HPDE6-E6E7 (cell line): ENCODE data around the gene SLC39A10.
"Not testable (repeated sequence)": the region's sequence is repeated elsewhere in the genome, so short reads cannot be mapped to it uniquely, and the experiment has no call there.

Experiments used
- DNase-seq: peaks from one replicate; pipeline ENCODE4 v3.0.0; 2011; ENCODE audit warnings: missing footprints; ENCODE audit errors: extremely low spot score

SLC39A10 gene

GRCh38 chr2:195646424-195646823, 10.6 kb upstream of the SLC39A10 start:
- no peak for DNase-seq

DNA sequence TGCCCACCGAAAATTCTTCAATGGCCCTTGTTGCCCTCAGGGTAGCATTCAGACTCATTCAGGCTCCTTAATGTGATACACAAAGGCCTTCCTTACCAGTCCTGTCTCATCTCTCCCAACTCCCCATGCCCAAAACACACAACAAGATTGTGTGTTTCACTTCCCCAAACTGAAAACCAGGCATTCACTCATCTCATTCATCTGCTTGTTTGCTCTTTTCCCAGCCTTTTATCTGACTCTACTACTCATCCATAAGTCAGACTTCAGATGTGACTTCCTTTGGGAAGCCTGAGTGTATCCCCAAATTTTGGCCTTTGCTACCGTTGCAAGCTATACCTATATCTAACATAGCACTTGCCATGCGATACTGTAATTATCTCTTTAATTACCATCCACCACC, 9.7 kb upstream of the SLC39A10 start:
- no peak for DNase-seq

GRCh38 chr2:195648370-195648769, 8.7 kb upstream of the SLC39A10 start:
- not testable (repeated sequence) for DNase-seq

GRCh38 chr2:195648787-195649186, 8.2 kb upstream of the SLC39A10 start:
- no peak for DNase-seq

DNA sequence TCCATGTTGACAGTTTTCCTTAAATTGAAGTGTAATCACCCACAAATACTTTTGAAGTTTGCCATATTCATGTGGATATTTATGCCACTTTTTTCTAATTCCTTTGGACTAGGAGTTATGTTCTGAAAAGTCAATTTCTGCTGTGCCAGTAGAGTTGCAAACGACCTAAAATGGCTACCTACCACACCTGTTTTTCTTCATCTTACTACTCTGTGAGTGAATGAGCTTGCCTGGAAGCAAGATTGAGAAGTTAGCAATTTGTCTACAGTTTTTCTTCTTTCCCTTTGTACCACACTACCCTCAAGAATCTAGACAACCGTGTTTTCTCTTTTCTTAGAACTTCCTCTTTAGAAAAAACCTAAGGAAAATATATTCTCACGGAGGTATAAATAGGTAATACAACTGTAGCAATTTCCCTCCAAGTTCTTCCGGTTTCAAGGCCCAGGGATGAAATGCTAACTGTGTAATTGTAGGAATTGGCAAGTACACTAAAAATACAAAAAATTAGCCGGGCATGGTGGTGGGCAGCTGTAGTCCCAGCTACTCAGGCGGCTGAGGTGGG, 7.3 kb upstream of the SLC39A10 start:
- no peak for DNase-seq

GRCh38 chr2:195651046-195651445, 6.0 kb upstream of the SLC39A10 start:
- no peak for DNase-seq

GRCh38 chr2:195652911-195653310, 4.1 kb upstream of the SLC39A10 start:
- DNase-seq = no peak

DNA sequence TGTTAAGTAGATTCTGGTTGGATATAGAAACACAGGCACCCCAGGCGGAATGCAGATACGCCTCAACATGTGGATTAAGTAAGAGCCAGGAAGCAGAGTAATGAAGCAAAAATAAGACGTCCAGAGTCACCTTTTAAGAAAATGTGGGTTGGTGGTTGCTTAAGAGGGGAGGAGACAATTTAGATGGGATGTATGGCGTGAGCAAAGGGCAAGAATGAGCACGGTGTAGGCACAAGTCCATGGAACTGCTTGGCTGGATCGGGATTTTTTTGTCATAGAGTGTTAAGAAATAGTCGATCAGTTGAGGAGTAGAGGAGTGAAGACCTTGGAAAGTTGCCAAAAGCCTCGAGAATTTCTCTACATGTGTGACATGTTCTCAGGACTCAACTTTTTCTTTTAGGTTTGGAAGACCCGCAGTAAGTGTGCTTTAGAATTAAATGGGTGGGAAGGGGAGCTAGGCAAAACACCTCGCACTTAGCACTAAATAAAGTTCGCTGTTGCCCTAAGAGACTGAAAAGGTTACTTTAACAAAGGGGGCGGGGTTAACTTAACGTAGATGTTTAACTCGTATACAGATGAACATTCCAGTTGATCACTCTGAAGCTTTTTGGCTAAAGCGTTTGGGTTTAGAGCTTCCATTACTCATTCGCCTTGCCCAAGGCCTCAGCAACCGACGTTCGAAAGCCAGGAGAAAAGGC, 716 bp upstream of the SLC39A10 start:
- no peak for DNase-seq

DNA sequence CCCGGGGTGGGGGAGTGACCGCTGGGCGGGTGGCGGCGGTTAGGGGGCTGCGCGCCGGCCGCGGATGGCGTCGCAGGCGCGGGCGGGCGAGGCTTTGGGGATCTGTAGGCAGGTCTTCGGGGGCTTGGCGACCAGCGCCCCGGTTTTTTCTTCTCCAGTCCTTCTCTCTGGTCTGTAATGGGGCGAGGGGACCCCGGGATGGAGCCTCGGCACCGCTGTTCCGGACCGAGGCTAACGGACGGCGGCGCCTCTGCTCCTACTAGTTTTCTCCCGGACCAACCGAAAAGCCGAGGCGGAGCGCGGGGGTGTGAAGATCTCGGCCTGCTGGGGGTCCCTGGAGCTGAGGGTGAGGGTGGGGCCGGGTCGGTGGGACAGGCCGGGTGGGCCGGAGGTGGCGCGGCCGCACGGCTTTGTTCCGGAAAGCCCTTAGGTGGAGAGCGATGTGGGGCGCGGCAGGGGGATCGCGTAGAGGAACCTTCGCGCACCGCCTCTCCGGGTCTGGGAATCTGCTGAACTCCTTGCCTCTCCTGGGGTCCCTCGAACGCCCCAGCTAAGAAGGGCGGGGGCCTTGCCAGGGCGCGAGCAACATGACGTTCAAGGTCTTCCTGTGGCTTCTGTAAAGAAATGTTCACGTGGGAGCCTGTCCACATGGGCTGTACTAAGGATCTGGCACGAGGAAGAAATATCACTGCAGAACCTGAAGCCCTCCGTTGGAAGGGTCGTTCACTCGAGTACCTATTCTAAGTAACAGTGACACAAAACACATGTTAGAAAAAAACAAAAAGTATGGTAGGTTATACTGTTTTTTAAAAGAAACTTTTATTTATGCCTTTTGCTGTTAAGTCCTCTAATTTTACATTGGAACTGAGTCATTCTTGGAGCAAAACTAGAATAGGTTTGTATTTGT, 861 bp downstream of the SLC39A10 start:
- DNase-seq = no peak

DNA sequence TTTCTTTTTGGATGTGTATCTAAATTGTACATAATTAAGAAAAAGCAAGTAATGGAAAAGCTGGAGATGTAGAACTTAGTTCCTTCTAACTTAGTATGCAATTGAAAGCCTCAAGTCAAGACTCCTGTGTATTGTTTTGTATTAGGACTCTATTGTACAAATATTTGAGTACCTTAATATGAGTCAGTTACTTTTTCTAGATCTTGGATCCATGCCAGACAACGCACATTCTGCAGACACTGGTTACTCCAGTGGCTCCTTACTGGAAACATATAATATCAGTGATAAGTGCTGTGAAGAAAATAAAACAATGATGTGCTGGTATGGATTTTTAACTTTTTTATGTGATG, 1.5 kb downstream of the SLC39A10 start:
- DNase-seq = no peak

DNA sequence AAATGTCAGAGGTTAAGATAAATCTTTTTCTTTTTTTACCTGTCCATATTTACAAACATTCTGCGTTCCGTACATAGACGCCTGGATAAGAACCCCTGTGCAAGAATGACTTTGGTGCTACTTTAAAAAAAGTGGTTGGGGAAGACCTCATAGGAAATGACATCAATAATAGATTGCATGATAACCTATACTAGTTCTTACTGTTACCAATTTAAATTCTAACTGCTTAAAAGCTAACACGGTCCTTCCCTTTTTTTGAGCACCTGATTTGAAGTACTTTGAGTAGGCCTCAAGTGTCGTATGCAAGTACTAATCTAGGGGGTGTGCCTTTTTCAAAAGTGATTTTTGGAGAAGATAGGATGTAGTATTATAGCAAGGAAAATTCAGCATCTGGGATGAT, 2.1 kb downstream of the SLC39A10 start:
- DNase-seq = no peak

DNA sequence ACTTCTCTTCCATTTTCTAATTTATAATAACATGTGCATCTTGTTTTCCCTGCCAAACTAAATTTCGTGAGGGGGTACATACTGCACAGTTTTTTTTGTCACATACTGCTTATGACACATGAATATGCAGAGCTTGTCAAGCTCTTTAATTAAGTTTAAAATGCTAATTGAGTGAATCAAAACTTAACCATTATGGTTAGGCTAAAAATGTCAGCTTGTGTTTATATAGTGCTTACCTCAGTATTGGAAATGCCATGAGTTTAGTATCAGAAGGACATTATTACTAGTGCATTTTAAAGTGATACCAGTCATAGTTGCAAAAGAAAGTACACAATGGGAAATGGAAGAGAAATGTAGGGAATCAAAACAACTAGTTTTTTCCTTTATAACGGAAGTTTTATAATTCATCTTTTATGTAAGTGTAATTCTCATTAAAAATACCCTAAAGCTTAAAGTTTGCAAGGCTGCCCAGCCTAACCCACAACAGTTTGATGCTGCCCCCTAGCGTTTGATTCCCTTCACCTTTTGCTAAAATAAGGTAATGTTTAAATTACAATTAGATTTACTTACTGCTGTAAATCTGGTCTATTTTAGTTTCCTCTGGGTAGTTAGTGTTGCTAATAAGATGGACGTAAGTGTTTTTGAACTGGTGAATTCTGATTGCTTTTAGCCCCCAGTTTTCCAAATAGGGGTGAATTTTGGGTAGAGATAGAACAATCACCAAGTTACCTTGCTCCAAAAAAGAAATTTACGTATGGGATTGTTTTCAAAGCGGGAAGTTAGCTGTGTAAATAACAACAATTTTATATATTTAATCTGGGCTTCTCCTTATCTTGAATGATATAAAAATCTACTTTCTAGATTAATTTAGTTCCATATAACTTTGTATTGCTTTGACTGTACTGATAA, 3.2 kb downstream of the SLC39A10 start:
- no peak for DNase-seq

DNA sequence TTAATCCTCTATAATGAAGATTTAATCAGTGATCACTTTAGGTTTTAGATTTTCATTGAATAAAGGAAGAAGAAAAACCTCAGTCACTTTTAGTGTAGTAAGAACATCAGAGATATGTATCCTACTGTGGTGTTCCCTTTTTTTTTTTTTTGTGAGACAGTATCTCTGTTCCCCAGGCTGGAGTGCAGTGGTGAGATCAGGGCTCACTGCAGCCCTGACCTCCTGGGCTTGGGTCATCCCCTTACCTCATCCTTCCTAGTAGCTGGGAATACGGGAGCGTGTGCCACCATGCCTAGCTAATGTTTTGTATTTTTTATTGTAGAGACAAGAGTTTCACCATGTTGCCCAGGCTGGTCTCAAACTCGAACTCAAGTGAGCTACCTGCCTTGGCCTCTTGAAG, 5.1 kb downstream of the SLC39A10 start:
- DNase-seq = no peak

- no peak for DNase-seq
These were observed 6.0 kb downstream of the SLC39A10 start for GRCh38 chr2:195663007-195663406.

DNA sequence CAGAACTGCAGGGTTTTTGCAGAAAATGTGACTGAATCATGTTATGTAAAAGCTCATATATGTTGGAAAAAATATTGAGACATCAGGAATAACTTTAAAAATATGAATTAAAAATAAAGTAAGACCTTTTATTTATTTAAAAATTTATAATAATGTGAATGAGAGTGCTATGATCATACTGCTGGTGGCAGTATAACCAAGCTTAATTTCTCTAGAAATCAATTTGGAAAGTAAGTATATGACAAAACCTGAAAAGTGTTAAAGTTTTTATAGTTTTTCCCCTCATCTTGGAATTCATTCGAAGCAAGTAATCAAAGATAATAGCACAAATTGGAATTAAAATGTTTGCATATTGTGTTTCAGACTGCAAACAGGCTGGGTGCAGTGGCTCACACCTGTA, 7.5 kb downstream of the SLC39A10 start:
- DNase-seq = no peak

GRCh38 chr2:195665153-195665552, 8.1 kb downstream of the SLC39A10 start:
- not testable (repeated sequence) for DNase-seq

DNA sequence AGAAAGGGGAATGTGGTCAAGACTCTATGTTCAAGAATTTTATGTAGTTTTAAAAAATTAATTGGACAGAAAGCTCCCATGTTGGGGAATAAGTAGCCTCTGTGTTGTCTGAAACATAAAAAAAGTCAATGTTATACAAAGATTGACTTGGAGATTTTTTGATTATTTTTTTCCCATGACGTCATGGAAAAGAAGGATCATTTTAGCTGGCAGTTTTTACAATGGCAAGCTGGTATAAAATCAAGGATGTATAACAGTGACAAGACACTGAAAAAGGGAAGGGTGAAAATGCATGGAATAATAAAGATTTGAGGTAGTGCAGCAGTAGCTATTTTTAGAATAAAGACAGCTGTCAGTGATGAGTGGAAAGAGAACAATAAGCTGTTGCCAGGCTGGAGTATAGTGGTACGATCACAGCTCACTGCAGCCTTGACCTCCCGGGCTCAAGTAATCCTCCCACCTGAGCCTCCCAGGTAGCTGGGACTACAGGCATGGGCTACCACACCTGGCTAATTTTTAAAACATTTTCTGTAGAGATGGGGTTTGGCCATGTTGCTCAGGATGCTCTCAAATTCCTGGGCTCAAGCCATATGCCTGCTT, 9.2 kb downstream of the SLC39A10 start:
- DNase-seq = no peak

GRCh38 chr2:195667974-195668373, 10.9 kb downstream of the SLC39A10 start:
- DNase-seq = no peak

DNA sequence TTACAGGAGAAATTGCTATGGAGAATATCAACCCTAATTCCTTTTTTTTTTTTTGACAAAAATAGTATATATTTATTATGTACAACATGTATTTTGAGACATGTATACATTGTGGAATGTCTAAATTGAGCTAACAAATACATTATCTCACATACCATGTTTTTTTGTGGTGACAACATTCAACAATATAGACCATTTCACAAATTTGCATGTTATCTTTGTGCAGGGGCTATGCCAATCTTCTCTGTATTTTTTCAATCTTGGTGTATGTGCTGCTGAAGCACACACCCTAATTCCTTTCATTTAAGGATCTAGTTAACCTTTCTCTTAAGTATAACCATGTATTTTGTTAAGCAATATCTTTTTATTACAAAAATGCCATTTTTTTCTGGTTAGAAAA, 13.2 kb downstream of the SLC39A10 start:
- DNase-seq = no peak

DNA sequence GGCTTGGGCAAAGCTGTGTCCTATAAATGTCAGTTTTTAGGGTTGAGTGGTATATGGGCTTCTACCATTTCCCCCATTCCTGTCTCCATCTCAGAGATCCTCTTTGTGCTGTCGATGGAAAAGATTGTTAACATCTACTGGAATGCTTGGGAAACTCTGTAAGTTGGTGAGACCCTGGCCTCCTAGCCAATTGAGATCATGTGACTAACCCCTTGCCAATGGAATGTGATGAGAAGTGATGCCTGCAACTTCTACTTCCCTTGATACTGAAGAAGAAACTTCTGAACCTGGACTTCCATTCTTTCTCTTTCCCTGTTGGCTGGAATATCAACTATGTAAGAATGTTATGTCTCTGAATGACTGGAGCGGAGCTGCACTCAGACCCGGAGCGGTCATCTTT, 14.5 kb downstream of the SLC39A10 start:
- DNase-seq = no peak

DNA sequence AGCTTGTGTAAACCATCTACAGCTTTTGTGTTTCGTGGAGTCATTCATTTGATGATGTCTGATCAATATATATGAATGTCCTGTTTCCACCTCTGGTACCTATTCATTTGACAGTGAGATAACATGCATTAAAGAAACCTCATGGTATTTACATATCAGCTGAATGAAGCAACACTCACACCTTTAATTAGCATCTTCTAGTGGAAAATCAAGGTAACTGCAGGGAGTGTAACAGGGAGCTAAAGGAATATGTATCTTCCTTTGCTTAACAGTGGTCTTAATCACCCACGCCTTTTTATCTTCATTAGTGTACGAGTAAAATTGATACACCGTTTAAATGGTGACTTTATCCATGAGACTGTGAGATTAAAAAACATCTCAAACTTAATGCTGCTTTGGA, 15.6 kb downstream of the SLC39A10 start:
- DNase-seq = no peak
